GM18909 (cell line): ENCODE data around the gene DCAF6.
A peak's percentile ranks its signal among the peaks of the same experiment; 100 is the strongest.

Source experiments
- ATAC-seq: cut with Tn5 transposase; IDR thresholded peaks from one replicate; pipeline ENCODE4 v1.9.1; 2021; ENCODE audit warnings: mild to moderate bottlenecking; ENCODE audit not compliant: unreplicated experiment, poor library complexity

The DCAF6 gene

GRCh38 chr1:168082008-168082876, 145.8 kb downstream of the DCAF6 start:
- peak; percentile 90 for ATAC-seq

GRCh38 chr1:168083456-168084325, 147.2 kb downstream of the DCAF6 start:
- no peak for ATAC-seq

GRCh38 chr1:168084396-168085231, 148.1 kb downstream of the DCAF6 start:
- ATAC-seq: peak; percentile 51

GRCh38 chr1:168085401-168085872, 149.0 kb downstream of the DCAF6 start:
- no peak for ATAC-seq

- ATAC-seq: no peak
These were observed 150.0 kb downstream of the DCAF6 start for GRCh38 chr1:168086438-168086837.

- ATAC-seq: no peak
These were observed 151.2 kb downstream of the DCAF6 start for GRCh38 chr1:168087696-168088095.

- no peak for ATAC-seq
These were observed 152.2 kb downstream of the DCAF6 start for GRCh38 chr1:168088511-168089325.

GRCh38 chr1:168089326-168089978, 153.0 kb downstream of the DCAF6 start:
- ATAC-seq: no peak

GRCh38 chr1:168089979-168090337, 153.5 kb downstream of the DCAF6 start:
- no peak for ATAC-seq

- no peak for ATAC-seq
These were observed 153.9 kb downstream of the DCAF6 start for GRCh38 chr1:168090395-168090794.

- ATAC-seq: no peak
These were observed 154.6 kb downstream of the DCAF6 start for GRCh38 chr1:168091063-168091462.

GRCh38 chr1:168091720-168092550, 155.5 kb downstream of the DCAF6 start:
- ATAC-seq: no peak

GRCh38 chr1:168092566-168093355, 156.3 kb downstream of the DCAF6 start:
- ATAC-seq: no peak

- ATAC-seq: no peak
These were observed 157.1 kb downstream of the DCAF6 start for GRCh38 chr1:168093616-168094015.

- ATAC-seq: no peak
These were observed 159.0 kb downstream of the DCAF6 start for GRCh38 chr1:168095476-168095875.

GRCh38 chr1:168096296-168097165, 160.0 kb downstream of the DCAF6 start:
- no peak for ATAC-seq
